Skeletal muscle satellite cell (primary cell): ENCODE results near the gene DHRS2.

ENCODE experiments used
- H3K27me3 ChIP-seq: 2 replicates; pipeline ENCODE4 v1.7.0; 2013; ENCODE audit warnings: low read length; ENCODE audit not compliant: control insufficient read depth, insufficient read depth
- H3K36me3 ChIP-seq: 2 replicates; pipeline ENCODE4 v1.7.0; 2013; ENCODE audit warnings: mild to moderate bottlenecking, control low read depth, low read length; ENCODE audit not compliant: insufficient read depth
- H3K4me1 ChIP-seq: 2 replicates; pipeline ENCODE4 v1.7.0; 2013; ENCODE audit warnings: low read length; ENCODE audit not compliant: control insufficient read depth, insufficient read depth
- H3K4me2 ChIP-seq: 2 replicates; pipeline ENCODE4 v1.7.0; 2013; ENCODE audit warnings: mild to moderate bottlenecking, low read length
- H3K4me3 ChIP-seq: 2 replicates; pipeline ENCODE4 v1.7.0; 2013; ENCODE audit warnings: low read length
- H3K9ac ChIP-seq: 2 replicates; pipeline ENCODE4 v1.7.0; 2013; ENCODE audit warnings: mild to moderate bottlenecking, low read depth, low read length, moderate library complexity
- H3K9me3 ChIP-seq: replicated peaks from 2 replicates; pipeline ENCODE4 v1.7.0; 2013; ENCODE audit warnings: mild to moderate bottlenecking, control low read depth, low read length

Gene DHRS2

GRCh38 chr14:23645812-23646647 lies 9.9 kb downstream of the DHRS2 start:
- Histone ChIP-seq H3K4me1 (peaks cover 5% of the 10 kb centered on the region), H3K4me2 (no peak overlapping the region), H3K27me3 (peaks cover 25% of the 10 kb centered on the region), H3K36me3 (no peaks in the 10 kb centered on the region), H3K4me3 (no peak overlapping the region), H3K9ac (no peak overlapping the region), H3K9me3 (no peaks in the 10 kb centered on the region)

- Histone ChIP-seq H3K4me2 (no peak overlapping the region), H3K27me3 (peaks cover 27% of the 10 kb centered on the region), H3K4me3 (no peak overlapping the region), H3K9me3 (no peaks in the 10 kb centered on the region), H3K36me3 (no peaks in the 10 kb centered on the region), H3K4me1 (no peaks in the 10 kb centered on the region), H3K9ac (no peak overlapping the region)
Measured at GRCh38 chr14:23646648-23647549, 10.7 kb downstream of the DHRS2 start.

- Histone ChIP-seq H3K27me3 (peaks cover 27% of the 10 kb centered on the region), H3K9me3 (no peaks in the 10 kb centered on the region), H3K36me3 (no peaks in the 10 kb centered on the region), H3K4me3 (no peak overlapping the region), H3K9ac (no peak overlapping the region), H3K4me2 (no peak overlapping the region), H3K4me1 (no peaks in the 10 kb centered on the region)
Measured at GRCh38 chr14:23647619-23648018, 11.5 kb downstream of the DHRS2 start.

GRCh38 chr14:23648764-23649460 lies 12.7 kb downstream of the DHRS2 start:
- Histone ChIP-seq H3K4me2 (no peak overlapping the region), H3K9ac (no peak overlapping the region), H3K4me1 (no peaks in the 10 kb centered on the region), H3K4me3 (no peak overlapping the region), H3K27me3 (peaks cover 18% of the 10 kb centered on the region), H3K36me3 (no peaks in the 10 kb centered on the region), H3K9me3 (no peaks in the 10 kb centered on the region)

- no peak overlapping the region for H3K4me3 ChIP-seq
- peaks cover 13% of the 10 kb centered on the region for H3K27me3 ChIP-seq
- H3K9ac ChIP-seq = no peak overlapping the region
- no peaks in the 10 kb centered on the region for H3K4me1 ChIP-seq
- no peaks in the 10 kb centered on the region for H3K36me3 ChIP-seq
- H3K4me2 ChIP-seq = no peak overlapping the region
- H3K9me3 ChIP-seq = no peaks in the 10 kb centered on the region
Measured at GRCh38 chr14:23650506-23650905, 14.3 kb downstream of the DHRS2 start.

GRCh38 chr14:23653051-23653450 lies 16.9 kb downstream of the DHRS2 start:
- Histone ChIP-seq H3K36me3 (no peaks in the 10 kb centered on the region), H3K27me3 (peaks cover 13% of the 10 kb centered on the region), H3K9ac (no peak overlapping the region), H3K9me3 (no peaks in the 10 kb centered on the region), H3K4me1 (no peaks in the 10 kb centered on the region), H3K4me2 (no peak overlapping the region), H3K4me3 (no peak overlapping the region)

GRCh38 chr14:23654231-23654630 lies 18.1 kb downstream of the DHRS2 start:
- H3K4me2 ChIP-seq = no peak overlapping the region
- H3K36me3 ChIP-seq = no peaks in the 10 kb centered on the region

GRCh38 chr14:23657959-23658470 lies 21.9 kb downstream of the DHRS2 start:
- Histone ChIP-seq H3K4me3 (no peak overlapping the region), H3K4me1 (no peaks in the 10 kb centered on the region), H3K9ac (no peak overlapping the region), H3K9me3 (no peaks in the 10 kb centered on the region), H3K27me3 (peaks cover 29% of the 10 kb centered on the region), H3K36me3 (no peaks in the 10 kb centered on the region), H3K4me2 (no peak overlapping the region)

More at GRCh38 chr14:23654231-23654630, 18.1 kb downstream of the DHRS2 start:
- no peak overlapping the region for H3K9ac ChIP-seq
- no peak overlapping the region for H3K4me3 ChIP-seq
- H3K9me3 ChIP-seq = no peaks in the 10 kb centered on the region
- peaks cover 21% of the 10 kb centered on the region for H3K27me3 ChIP-seq
- no peaks in the 10 kb centered on the region for H3K4me1 ChIP-seq

GRCh38 chr14:23660290-23661226 lies 24.4 kb downstream of the DHRS2 start:
- Histone ChIP-seq H3K9ac (no peak overlapping the region), H3K9me3 (no peaks in the 10 kb centered on the region), H3K36me3 (no peaks in the 10 kb centered on the region), H3K4me1 (no peaks in the 10 kb centered on the region), H3K4me3 (no peak overlapping the region), H3K27me3 (peaks cover 45% of the 10 kb centered on the region), H3K4me2 (no peak overlapping the region)

- H3K4me2 ChIP-seq = no peak overlapping the region
- no peaks in the 10 kb centered on the region for H3K9me3 ChIP-seq
- no peak overlapping the region for H3K9ac ChIP-seq
- H3K4me1 ChIP-seq = no peaks in the 10 kb centered on the region
- no peak overlapping the region for H3K4me3 ChIP-seq
- no peaks in the 10 kb centered on the region for H3K36me3 ChIP-seq
- H3K27me3 ChIP-seq = peaks cover 47% of the 10 kb centered on the region
Measured at GRCh38 chr14:23661542-23661941, 25.4 kb downstream of the DHRS2 start.
